T-helper 2 cell treated with Interferon-gamma antibody and Interleukin-4, amounts not matched to agents 5 μg/mL and 100 μg/mL, for 36 hours (primary cell): Measurements from ENCODE around the gene CLEC3B.
"Not testable (repeated sequence)": the region's sequence is repeated elsewhere in the genome, so short reads cannot be mapped to it uniquely, and the experiment has no call there.

Source experiments
- DNase-seq: peaks from one replicate; pipeline ENCODE4 v3.0.0; 2021; ENCODE audit warnings: low spot score
- H3K27ac Mint-ChIP-seq: one replicate; pipeline ENCODE4 v1.8.0; 2021; ENCODE audit warnings: mild to moderate bottlenecking, mixed read lengths
- H3K27me3 Mint-ChIP-seq: one replicate; pipeline ENCODE4 v1.8.0; 2021; ENCODE audit warnings: low read depth, mixed read lengths
- H3K36me3 Mint-ChIP-seq: one replicate; pipeline ENCODE4 v1.8.0; 2021; ENCODE audit warnings: low read depth, mixed read lengths
- H3K4me1 Mint-ChIP-seq: one replicate; pipeline ENCODE4 v1.8.0; 2021; ENCODE audit warnings: low read depth, mixed read lengths
- H3K4me3 Mint-ChIP-seq: one replicate; pipeline ENCODE4 v1.8.0; 2022; ENCODE audit warnings: mild to moderate bottlenecking, moderate library complexity, mixed read lengths
- H3K9me3 Mint-ChIP-seq: one replicate; pipeline ENCODE4 v1.8.0; 2021; ENCODE audit warnings: mixed read lengths

The CLEC3B gene

GRCh38 chr3:45033791-45034190, 7.7 kb downstream of the CLEC3B start:
- Mint-ChIP-seq H3K27ac (no peak overlapping the region), H3K36me3 (no peaks in the 10 kb centered on the region), H3K9me3 (no peaks in the 10 kb centered on the region), H3K4me3 (no peak overlapping the region), H3K4me1 (peaks cover 21% of the 10 kb centered on the region), H3K27me3 (peaks cover 17% of the 10 kb centered on the region)
- DNase-seq = no peak

DNA sequence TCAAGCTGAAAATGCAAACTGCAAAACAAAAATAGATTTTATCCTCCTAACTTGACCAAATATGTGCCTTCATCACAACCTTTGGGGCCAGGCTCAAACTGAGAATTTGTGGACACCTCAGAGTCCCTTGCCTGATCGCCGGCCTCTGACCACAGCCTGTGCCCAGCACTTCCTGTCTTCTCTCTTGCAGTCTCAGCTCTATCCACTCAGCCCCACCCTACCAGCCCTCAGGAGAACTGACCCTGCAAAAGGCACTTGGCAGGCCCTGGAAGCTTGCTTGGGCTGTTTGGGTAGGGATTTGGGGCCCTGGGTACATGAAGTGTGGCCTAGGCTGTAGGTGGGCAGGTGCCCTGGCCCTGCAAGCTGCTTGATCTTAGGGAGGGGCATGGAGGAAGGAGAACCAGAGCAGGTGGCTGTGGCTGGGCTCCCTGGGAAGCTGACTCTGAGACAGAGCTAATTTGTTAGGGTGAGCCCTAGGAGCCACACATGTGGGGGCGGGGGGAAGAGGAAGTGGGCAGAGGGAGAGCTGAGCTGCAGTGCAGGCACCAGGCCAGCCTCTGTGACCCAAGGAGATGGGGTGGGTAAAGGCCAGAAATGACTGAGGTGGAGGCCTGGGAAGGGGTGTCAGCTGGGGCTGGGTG, 8.6 kb downstream of the CLEC3B start:
- H3K27me3 Mint-ChIP-seq = peaks cover 17% of the 10 kb centered on the region
- no peaks in the 10 kb centered on the region for H3K36me3 Mint-ChIP-seq
- H3K4me3 Mint-ChIP-seq = peak overlapping the region; percentile 64
- H3K9me3 Mint-ChIP-seq = no peaks in the 10 kb centered on the region
- DNase-seq = peak; percentile 56
- H3K4me1 Mint-ChIP-seq = peaks cover 21% of the 10 kb centered on the region
- peak overlapping the region; percentile 68 for H3K27ac Mint-ChIP-seq

DNA sequence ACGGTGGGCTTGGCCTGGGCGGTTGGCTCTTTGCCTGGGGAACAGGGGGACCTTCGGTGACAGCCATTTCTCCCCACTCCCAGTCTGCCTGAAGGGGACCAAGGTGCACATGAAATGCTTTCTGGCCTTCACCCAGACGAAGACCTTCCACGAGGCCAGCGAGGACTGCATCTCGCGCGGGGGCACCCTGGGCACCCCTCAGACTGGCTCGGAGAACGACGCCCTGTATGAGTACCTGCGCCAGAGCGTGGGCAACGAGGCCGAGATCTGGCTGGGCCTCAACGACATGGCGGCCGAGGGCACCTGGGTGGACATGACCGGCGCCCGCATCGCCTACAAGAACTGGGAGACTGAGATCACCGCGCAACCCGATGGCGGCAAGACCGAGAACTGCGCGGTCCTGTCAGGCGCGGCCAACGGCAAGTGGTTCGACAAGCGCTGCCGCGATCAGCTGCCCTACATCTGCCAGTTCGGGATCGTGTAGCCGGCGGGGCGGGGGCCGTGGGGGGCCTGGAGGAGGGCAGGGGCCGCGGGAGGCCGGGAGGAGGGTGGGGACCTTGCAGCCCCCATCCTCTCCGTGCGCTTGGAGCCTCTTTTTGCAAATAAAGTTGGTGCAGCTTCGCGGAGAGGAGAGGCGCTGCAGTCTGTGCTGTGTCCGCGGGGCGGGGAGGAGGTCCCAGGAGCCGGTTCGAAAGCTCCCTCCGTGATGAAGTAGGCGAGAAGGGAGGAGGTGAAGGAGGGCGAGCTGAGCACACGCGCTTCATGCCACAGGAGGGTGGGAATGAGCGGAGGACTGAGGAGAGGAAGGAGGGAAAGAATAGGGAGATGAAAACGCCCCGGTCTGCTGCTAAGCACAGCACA, 9.6 kb downstream of the CLEC3B start:
- Mint-ChIP-seq H3K36me3 (no peaks in the 10 kb centered on the region), H3K4me1 (peaks cover 26% of the 10 kb centered on the region), H3K4me3 (peak overlapping the region; percentile 69), H3K27me3 (peaks cover 17% of the 10 kb centered on the region), H3K27ac (peak overlapping the region; percentile 69), H3K9me3 (no peaks in the 10 kb centered on the region)
- DNase-seq = no peak

DNA sequence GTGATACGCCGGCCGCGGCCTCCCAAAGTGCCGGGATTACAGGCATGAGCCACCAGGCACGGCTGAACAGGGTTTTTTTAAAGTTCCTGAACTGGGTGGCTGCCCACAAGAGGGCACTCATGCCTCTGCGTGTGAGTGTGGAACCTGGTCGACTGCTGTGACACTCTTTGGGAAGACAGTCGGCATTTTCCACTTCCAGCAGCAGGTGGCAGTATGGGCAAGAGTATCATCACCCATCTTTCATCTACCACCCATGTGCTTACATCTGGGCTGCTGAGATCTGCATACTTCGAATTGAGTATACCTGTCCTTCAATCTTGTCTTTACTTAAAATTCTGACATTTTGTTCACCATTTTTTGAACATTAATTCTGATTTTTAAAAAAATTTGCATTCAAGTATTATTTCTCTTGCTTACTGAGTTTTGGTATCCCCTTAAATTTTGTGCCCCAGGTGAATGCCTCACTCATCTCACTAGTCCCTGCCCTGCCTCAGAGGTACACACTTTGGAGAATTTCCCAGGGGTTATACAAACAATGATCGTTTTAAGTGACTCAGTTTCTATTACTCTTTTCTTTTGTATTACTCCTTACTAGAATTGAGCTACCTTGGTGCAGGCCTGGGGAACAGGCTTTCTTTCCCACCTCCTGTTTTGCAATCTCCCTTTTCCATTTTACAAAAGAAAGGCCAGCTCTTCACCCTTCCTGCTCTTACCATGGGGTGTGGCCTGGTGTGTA, 11.8 kb downstream of the CLEC3B start:
- Mint-ChIP-seq H3K4me3 (no peak overlapping the region), H3K4me1 (peaks cover 45% of the 10 kb centered on the region), H3K9me3 (no peaks in the 10 kb centered on the region), H3K27ac (no peak overlapping the region), H3K27me3 (peaks cover 13% of the 10 kb centered on the region), H3K36me3 (no peaks in the 10 kb centered on the region)
- DNase-seq = peak; percentile 88

DNA sequence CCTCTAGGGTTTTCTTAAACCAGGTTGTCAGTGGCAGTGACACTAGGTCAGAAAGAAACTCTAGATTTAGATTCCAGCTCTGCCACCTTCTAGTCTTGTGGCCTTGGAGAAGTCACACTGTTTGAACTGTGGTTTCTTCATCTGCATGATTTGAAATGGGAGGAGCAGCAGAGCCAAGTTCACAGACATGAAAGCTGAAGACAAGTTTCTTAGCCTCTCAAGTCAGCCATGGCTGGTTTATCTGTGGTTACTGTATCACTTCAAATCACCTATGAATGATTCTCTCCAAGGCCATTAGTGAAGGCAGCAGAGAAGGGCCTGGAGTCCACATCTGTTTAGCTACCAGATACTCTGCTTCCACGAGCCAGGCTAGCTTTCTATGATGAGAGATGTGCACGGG, 15.6 kb downstream of the CLEC3B start:
- Mint-ChIP-seq H3K27ac (peak overlapping the region; percentile 8), H3K4me1 (peaks cover 31% of the 10 kb centered on the region), H3K4me3 (peak overlapping the region; percentile 32), H3K27me3 (peaks cover 12% of the 10 kb centered on the region), H3K36me3 (no peaks in the 10 kb centered on the region), H3K9me3 (no peaks in the 10 kb centered on the region)
- DNase-seq = peak; percentile 45

DNA sequence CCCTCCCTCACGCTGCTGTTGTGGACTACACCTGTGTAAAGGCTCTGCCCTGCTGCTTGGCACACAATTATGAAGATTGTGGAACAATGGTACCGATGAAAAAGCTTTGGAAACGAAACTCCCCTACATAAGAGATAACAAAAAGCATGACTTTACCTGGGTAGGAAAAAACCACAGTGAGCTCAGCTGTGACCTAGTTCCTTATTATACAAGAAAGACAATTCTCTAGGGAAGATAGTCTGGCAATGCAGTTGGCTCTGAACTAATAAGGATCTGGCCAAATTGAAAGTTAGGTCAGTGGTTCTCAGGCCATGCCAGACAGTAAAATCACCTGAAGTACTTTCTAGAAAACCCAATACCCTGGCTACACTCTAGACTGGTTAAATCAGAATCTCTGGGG, 16.1 kb downstream of the CLEC3B start:
- no peaks in the 10 kb centered on the region for H3K36me3 Mint-ChIP-seq
- no peak for DNase-seq
- peak overlapping the region; percentile 8 for H3K27ac Mint-ChIP-seq
- H3K9me3 Mint-ChIP-seq = no peaks in the 10 kb centered on the region
- H3K4me3 Mint-ChIP-seq = peak overlapping the region; percentile 5
- H3K4me1 Mint-ChIP-seq = peaks cover 28% of the 10 kb centered on the region
- peaks cover 12% of the 10 kb centered on the region for H3K27me3 Mint-ChIP-seq

DNA sequence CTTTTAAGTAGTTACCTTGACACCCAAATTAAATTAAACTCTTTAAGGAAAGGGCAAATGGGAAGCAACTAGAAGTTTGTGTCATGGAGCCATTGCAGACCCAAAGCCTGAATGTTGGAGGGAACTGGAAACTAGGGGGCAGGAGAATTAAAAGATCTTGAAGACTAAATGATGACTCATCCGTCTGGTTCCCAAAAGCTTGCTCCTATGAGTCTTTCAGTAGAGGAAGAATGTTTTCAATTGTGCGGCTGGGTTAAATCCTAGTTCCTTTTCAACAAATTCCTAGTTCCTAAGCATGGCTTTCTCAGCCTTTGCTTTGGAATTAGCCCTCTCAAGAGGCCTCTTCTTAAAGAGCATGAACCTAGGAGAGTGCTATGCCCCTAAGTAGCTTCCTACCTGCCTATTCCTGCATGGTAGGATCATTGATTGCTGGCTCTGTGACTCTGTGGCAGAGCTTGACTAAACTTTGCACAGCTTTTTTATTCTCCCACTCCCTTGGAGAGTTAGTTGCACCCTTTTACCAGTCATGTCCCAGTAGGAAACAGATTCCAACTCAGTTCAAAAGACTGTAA, 17.7 kb downstream of the CLEC3B start:
- peaks cover 22% of the 10 kb centered on the region for H3K27me3 Mint-ChIP-seq
- peaks cover 24% of the 10 kb centered on the region for H3K4me1 Mint-ChIP-seq
- DNase-seq = no peak
- no peak overlapping the region for H3K4me3 Mint-ChIP-seq
- H3K9me3 Mint-ChIP-seq = no peaks in the 10 kb centered on the region
- no peaks in the 10 kb centered on the region for H3K36me3 Mint-ChIP-seq
- no peak overlapping the region for H3K27ac Mint-ChIP-seq

- H3K27ac Mint-ChIP-seq = no peak overlapping the region
- peaks cover 2% of the 10 kb centered on the region for H3K4me1 Mint-ChIP-seq
- no peaks in the 10 kb centered on the region for H3K9me3 Mint-ChIP-seq
- no peak for DNase-seq
- H3K4me3 Mint-ChIP-seq = no peak overlapping the region
- peaks cover 38% of the 10 kb centered on the region for H3K27me3 Mint-ChIP-seq
- H3K36me3 Mint-ChIP-seq = no peaks in the 10 kb centered on the region
These were observed 22.1 kb downstream of the CLEC3B start for GRCh38 chr3:45048244-45048643.

- no peak overlapping the region for H3K27ac Mint-ChIP-seq
- peaks cover 17% of the 10 kb centered on the region for H3K4me1 Mint-ChIP-seq
- H3K4me3 Mint-ChIP-seq = no peak overlapping the region
- H3K36me3 Mint-ChIP-seq = no peaks in the 10 kb centered on the region
- no peaks in the 10 kb centered on the region for H3K9me3 Mint-ChIP-seq
- no peak for DNase-seq
- H3K27me3 Mint-ChIP-seq = peaks cover 38% of the 10 kb centered on the region
These were observed 23.7 kb downstream of the CLEC3B start for GRCh38 chr3:45049807-45050206.

- Mint-ChIP-seq H3K9me3 (no peaks in the 10 kb centered on the region), H3K27me3 (peaks cover 29% of the 10 kb centered on the region), H3K4me1 (peaks cover 26% of the 10 kb centered on the region), H3K36me3 (no peaks in the 10 kb centered on the region), H3K4me3 (no peak overlapping the region), H3K27ac (no peak overlapping the region)
- no peak for DNase-seq
These were observed 25.6 kb downstream of the CLEC3B start for GRCh38 chr3:45051685-45052084.

DNA sequence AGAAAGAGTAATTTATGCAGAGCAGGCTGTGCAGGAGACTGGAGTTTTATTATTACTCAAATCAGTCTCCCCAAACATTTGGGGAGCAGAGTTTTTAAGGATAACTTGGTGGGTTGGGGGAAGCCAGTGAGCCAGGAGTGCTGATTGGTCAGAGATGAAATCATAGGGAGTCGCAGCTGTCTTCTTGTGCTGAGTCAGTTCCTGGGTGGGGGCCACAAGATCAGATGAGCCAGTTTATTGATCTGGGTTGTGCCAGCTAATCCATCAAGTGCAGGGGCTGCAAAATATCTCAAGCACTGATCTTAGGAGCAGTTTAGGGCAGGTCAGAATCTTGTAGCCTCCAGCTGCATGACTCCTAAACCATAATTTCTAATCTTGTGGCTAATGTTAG, 27.7 kb downstream of the CLEC3B start:
- not testable (repeated sequence) for H3K9me3 Mint-ChIP-seq, H3K36me3 Mint-ChIP-seq, DNase-seq
- peaks cover 16% of the 10 kb centered on the region for H3K27me3 Mint-ChIP-seq
- peaks cover 37% of the 10 kb centered on the region for H3K4me1 Mint-ChIP-seq
- peak overlapping the region; percentile 33 for H3K27ac Mint-ChIP-seq
- peak overlapping the region; percentile 18 for H3K4me3 Mint-ChIP-seq

- peaks cover 38% of the 10 kb centered on the region for H3K4me1 Mint-ChIP-seq
- no peaks in the 10 kb centered on the region for H3K36me3 Mint-ChIP-seq
- no peak overlapping the region for H3K4me3 Mint-ChIP-seq
- peaks cover 13% of the 10 kb centered on the region for H3K27me3 Mint-ChIP-seq
- no peak for DNase-seq
- H3K9me3 Mint-ChIP-seq = no peaks in the 10 kb centered on the region
- H3K27ac Mint-ChIP-seq = peak overlapping the region; percentile 33
These were observed 28.2 kb downstream of the CLEC3B start for GRCh38 chr3:45054196-45054857.

- Mint-ChIP-seq H3K4me1 (peaks cover 38% of the 10 kb centered on the region), H3K27me3 (peaks cover 6% of the 10 kb centered on the region)
- no peak for DNase-seq
These were observed 28.9 kb downstream of the CLEC3B start for GRCh38 chr3:45055032-45055410.

More at GRCh38 chr3:45055032-45055410, 28.9 kb downstream of the CLEC3B start:
- H3K36me3 Mint-ChIP-seq = no peaks in the 10 kb centered on the region
- H3K9me3 Mint-ChIP-seq = no peaks in the 10 kb centered on the region
- H3K4me3 Mint-ChIP-seq = no peak overlapping the region
- no peak overlapping the region for H3K27ac Mint-ChIP-seq
